ENCODE data around the gene AGPAT3. TPM values are rescaled to one million over a fixed set of nuclear protein-coding genes. Genes with fewer than 3 reads are reported as not detected.

AGPAT3 gene
- total RNA-seq, 2 experiments from 2014 or later = 94.3 to 101 TPM

DNA sequence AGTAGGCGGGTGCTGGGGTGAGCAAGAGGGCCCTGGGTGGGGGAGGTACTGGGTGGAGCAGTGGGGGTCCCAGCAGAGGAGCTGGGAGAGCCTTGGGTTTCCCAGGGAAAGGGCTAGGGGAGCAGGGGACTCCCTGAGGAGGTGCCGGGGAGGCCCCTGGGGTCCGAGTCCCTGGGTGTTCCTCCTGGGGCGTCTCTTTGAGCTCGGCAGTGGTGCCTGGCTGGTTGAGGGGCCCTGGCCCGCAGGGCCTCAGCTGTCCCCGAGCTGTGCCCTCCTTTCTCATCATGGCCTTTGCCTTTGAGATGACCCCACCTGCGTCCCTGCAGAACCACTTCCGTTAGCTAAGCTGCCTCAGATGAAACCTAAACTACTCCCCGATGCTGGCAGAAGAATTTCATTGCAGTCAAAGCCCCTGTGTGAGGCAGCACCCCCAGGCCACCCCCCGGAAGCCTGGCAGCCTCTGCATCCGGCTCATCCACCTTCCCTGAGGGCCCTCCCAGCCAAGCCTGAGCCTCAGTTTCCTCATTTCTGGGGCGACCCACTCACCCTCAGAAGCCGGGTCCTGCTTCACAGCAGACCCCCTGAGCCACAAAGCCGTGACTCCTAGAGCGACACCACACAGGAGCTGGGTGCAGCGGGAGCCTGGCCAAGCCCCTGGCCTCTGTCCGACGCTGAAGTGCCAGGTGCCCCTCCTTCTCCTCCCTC is 103.5 kb downstream of the AGPAT3 start:
- no peak for DNase-seq
- ATAC-seq = no peak
- Mint-ChIP-seq H3K4me1 (no peaks in the 10 kb centered on the region), H3K36me3 (peaks cover 4% of the 10 kb centered on the region), H3K9me3 (ENCODE audit: low read depth) (no peaks in the 10 kb centered on the region), H3K27ac (no peak overlapping the region), H3K27me3 (no peaks in the 10 kb centered on the region), H3K4me3 (no peak overlapping the region)
- CTCF ChIA-PET = no interaction called here

GRCh38 chr21:43969115-43969444 is 104.1 kb downstream of the AGPAT3 start:
- Mint-ChIP-seq H3K9me3 (ENCODE audit: low read depth) (no peaks in the 10 kb centered on the region), H3K4me3 (no peak overlapping the region), H3K4me1 (no peaks in the 10 kb centered on the region), H3K27me3 (no peaks in the 10 kb centered on the region), H3K36me3 (peaks cover 5% of the 10 kb centered on the region), H3K27ac (no peak overlapping the region)
- CTCF ChIA-PET = no interaction called here
- DNase-seq (no peak), ATAC-seq (no peak)

- peaks cover 7% of the 10 kb centered on the region for H3K36me3 Mint-ChIP-seq
- no peak overlapping the region for H3K27ac Mint-ChIP-seq
- H3K27me3 Mint-ChIP-seq = no peaks in the 10 kb centered on the region
- peaks cover 12% of the 10 kb centered on the region for H3K4me1 Mint-ChIP-seq
- no peaks in the 10 kb centered on the region for H3K9me3 Mint-ChIP-seq (ENCODE audit: low read depth)
- H3K4me3 Mint-ChIP-seq = no peak overlapping the region
- ATAC-seq (no peak), DNase-seq (no peak)
- CTCF ChIA-PET = no interaction called here
These were observed 105.5 kb downstream of the AGPAT3 start for GRCh38 chr21:43970551-43970950.

DNA sequence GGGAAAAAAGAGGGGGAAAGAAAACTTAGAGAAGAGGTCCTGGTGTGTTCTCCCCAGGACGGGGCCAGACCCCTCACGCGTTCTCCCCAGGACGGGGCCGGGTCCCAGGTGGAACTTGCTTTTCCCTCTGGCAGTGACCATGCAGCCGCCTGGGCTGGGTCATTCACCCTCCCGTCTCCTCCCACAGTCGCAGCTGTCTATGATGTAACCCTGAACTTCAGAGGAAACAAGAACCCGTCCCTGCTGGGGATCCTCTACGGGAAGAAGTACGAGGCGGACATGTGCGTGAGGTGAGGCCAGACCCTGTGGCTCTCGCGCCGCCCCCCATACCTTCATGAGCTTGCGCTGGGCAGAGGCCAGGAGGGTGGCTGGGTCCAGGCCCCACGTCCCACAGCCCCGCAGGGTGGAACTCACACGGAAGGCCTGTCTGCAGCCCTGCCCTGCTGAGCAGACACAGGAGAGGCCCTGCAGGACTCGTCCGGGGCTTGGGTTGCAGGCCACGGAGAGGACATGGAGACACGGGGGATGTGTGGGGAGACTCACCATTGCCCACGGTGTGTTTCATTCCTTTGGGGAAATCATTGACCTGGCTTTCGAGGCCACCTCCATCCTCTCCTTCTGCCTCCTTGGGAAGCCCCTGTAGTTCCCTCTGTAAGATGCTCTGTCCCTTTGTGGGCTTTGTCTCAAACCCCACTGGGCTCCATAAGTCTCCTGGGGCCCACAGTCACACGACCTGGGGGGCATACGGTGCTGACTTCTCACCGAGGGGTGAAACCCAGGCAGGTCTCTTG is 106.4 kb downstream of the AGPAT3 start:
- Mint-ChIP-seq H3K4me1 (peaks cover 13% of the 10 kb centered on the region), H3K9me3 (ENCODE audit: low read depth) (no peaks in the 10 kb centered on the region), H3K27ac (no peak overlapping the region), H3K27me3 (no peaks in the 10 kb centered on the region), H3K36me3 (peaks cover 7% of the 10 kb centered on the region), H3K4me3 (no peak overlapping the region)
- no peak for ATAC-seq
- DNase-seq = no peak
- CTCF ChIA-PET = no interaction called here

GRCh38 chr21:43971992-43972255 is 106.9 kb downstream of the AGPAT3 start:
- peaks cover 13% of the 10 kb centered on the region for H3K4me1 Mint-ChIP-seq
- CTCF ChIA-PET = no interaction called here
- no peaks in the 10 kb centered on the region for H3K27me3 Mint-ChIP-seq
- peaks cover 7% of the 10 kb centered on the region for H3K36me3 Mint-ChIP-seq
- ATAC-seq = no peak
- no peaks in the 10 kb centered on the region for H3K9me3 Mint-ChIP-seq (ENCODE audit: low read depth)
- no peak overlapping the region for H3K27ac Mint-ChIP-seq
- DNase-seq = no peak
- H3K4me3 Mint-ChIP-seq = no peak overlapping the region

GRCh38 chr21:43972850-43973633 is 108.0 kb downstream of the AGPAT3 start:
- ATAC-seq (no peak), DNase-seq (no peak)
- Mint-ChIP-seq H3K36me3 (peaks cover 5% of the 10 kb centered on the region), H3K27ac (no peak overlapping the region), H3K9me3 (ENCODE audit: low read depth) (no peaks in the 10 kb centered on the region), H3K4me1 (peaks cover 15% of the 10 kb centered on the region), H3K4me3 (no peak overlapping the region), H3K27me3 (no peaks in the 10 kb centered on the region)
- CTCF ChIA-PET = interaction anchor here (1.3 kb wide), 1 partner anchor 162 kb away, joined by 7 read pairs; no protein-coding TSS in a partner anchor

DNA sequence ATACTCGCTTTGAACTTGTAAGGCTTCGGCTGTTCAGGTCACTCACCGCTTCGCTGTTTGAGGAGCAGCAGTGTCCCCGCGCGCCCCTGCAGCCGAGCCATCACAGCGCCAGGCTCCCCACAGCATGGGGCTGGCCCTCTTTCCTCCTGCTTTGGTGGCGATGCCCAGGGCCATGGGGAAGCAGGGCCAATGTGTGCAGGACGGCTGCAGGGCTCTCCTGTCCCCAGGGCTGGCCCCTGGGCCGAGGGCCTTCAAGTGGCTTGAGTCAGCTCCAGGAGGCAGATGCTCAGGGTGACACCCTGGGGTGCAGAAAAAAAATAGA is 108.6 kb downstream of the AGPAT3 start:
- H3K27ac Mint-ChIP-seq = no peak overlapping the region
- no peaks in the 10 kb centered on the region for H3K27me3 Mint-ChIP-seq
- ATAC-seq = no peak
- DNase-seq = no peak
- no peaks in the 10 kb centered on the region for H3K9me3 Mint-ChIP-seq (ENCODE audit: low read depth)
- CTCF ChIA-PET = interaction anchor here (1.3 kb wide), 1 partner anchor 163 kb away, joined by 7 read pairs; no protein-coding TSS in a partner anchor
- no peak overlapping the region for H3K4me3 Mint-ChIP-seq
- H3K4me1 Mint-ChIP-seq = peaks cover 15% of the 10 kb centered on the region
- peaks cover 7% of the 10 kb centered on the region for H3K36me3 Mint-ChIP-seq

GRCh38 chr21:43974791-43975468 is 109.9 kb downstream of the AGPAT3 start:
- peaks cover 7% of the 10 kb centered on the region for H3K36me3 Mint-ChIP-seq
- no peak overlapping the region for H3K4me3 Mint-ChIP-seq
- no peaks in the 10 kb centered on the region for H3K27me3 Mint-ChIP-seq
- H3K4me1 Mint-ChIP-seq = peaks cover 15% of the 10 kb centered on the region
- ATAC-seq (peak; percentile 20), DNase-seq (no peak)
- H3K9me3 Mint-ChIP-seq (ENCODE audit: low read depth) = no peaks in the 10 kb centered on the region
- CTCF ChIA-PET = interaction anchor here (0.6 to 2.0 kb wide), 22 partner anchors 10 to 185 kb away, joined by 3 to 8 read pairs (median 4); partner anchors contain the start of gene RRP1
- H3K27ac Mint-ChIP-seq = no peak overlapping the region

DNA sequence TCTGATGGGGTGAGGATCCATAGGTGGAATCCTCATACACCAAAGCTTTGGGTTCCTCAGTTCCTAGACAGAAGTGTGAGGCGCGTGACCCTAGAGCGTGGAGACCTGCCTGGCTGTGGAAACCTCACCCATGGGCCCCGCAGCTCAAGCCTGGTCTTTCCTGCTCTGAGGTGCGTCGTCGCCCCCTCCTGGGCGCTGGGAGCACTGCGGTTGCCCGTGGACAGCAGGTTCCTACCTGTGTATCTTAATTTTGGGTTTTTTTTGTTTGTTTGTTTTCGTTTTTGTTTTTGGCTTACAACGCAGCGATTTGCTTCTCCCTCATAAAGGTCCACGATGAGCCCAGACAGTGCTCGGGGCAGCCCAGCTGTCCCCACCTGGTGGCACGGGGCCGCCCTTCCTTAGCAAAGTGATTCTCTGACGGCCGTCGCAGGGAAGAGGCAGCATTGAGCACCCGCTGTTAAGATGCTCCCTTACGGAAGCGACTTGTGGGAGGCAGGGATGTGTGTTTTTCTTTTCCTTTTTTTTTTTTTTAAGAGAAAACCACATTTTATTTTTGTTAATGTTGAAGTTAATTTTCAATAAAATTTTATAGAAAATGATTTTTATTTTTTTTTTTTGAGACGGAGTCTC is 110.6 kb downstream of the AGPAT3 start:
- peaks cover 7% of the 10 kb centered on the region for H3K36me3 Mint-ChIP-seq

GRCh38 chr21:43976661-43977060 is 111.6 kb downstream of the AGPAT3 start:
- Mint-ChIP-seq H3K4me1 (peaks cover 15% of the 10 kb centered on the region), H3K27me3 (no peaks in the 10 kb centered on the region), H3K4me3 (no peak overlapping the region), H3K36me3 (peaks cover 7% of the 10 kb centered on the region), H3K9me3 (ENCODE audit: low read depth) (no peaks in the 10 kb centered on the region), H3K27ac (no peak overlapping the region)
- ATAC-seq (no peak), DNase-seq (no peak)
- CTCF ChIA-PET = interaction anchor here (1.3 to 2.0 kb wide), 8 partner anchors 21 to 187 kb away, joined by 3 to 8 read pairs (median 4); partner anchors contain the start of gene RRP1

More for the DNA sequence above, 110.6 kb downstream of the AGPAT3 start:
- CTCF ChIA-PET = interaction anchor here (0.6 to 2.0 kb wide), 24 partner anchors 9 to 186 kb away, joined by 3 to 8 read pairs (median 4); partner anchors contain the start of gene RRP1
- H3K4me3 Mint-ChIP-seq = no peak overlapping the region
- ATAC-seq = peak; percentile 85
- no peaks in the 10 kb centered on the region for H3K27me3 Mint-ChIP-seq
- peaks cover 15% of the 10 kb centered on the region for H3K4me1 Mint-ChIP-seq
- H3K9me3 Mint-ChIP-seq (ENCODE audit: low read depth) = no peaks in the 10 kb centered on the region
- H3K27ac Mint-ChIP-seq = no peak overlapping the region
- DNase-seq = peak; percentile 86

- CTCF ChIA-PET = no interaction called here
- H3K27ac Mint-ChIP-seq = no peak overlapping the region
These were observed 113.0 kb downstream of the AGPAT3 start for GRCh38 chr21:43978060-43978459.

DNA sequence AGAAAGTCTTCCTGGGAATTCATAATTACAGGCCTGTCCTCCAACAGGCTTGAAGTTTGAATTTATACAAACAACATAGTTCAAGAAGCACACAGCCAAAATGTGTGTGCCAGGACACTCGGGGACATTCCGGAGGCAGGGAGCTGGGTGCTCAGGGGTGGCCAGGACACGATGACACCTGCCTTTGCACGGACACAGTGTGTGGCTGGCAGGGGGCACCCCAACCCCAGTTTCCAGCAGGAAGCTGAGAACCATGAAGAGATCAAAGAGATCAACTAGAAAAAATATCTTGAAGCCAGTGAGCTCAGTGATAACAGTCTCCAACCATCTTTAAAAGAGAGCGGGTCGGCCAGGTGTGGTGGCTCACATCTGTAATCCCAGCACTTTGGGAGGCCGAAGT is 114.6 kb downstream of the AGPAT3 start:
- no peaks in the 10 kb centered on the region for H3K27me3 Mint-ChIP-seq
- no peak overlapping the region for H3K4me3 Mint-ChIP-seq
- ATAC-seq = no peak
- peaks cover 5% of the 10 kb centered on the region for H3K36me3 Mint-ChIP-seq
- H3K4me1 Mint-ChIP-seq = peaks cover 12% of the 10 kb centered on the region
- no peak overlapping the region for H3K27ac Mint-ChIP-seq
- no peak for DNase-seq
- CTCF ChIA-PET = interaction anchor here (1.4 to 1.6 kb wide), 2 partner anchors 18 to 169 kb away, joined by 3 to 6 read pairs; no protein-coding TSS in a partner anchor
- no peaks in the 10 kb centered on the region for H3K9me3 Mint-ChIP-seq (ENCODE audit: low read depth)

More at GRCh38 chr21:43978060-43978459, 113.0 kb downstream of the AGPAT3 start:
- Mint-ChIP-seq H3K36me3 (peaks cover 7% of the 10 kb centered on the region), H3K9me3 (ENCODE audit: low read depth) (no peaks in the 10 kb centered on the region), H3K4me1 (peaks cover 17% of the 10 kb centered on the region), H3K4me3 (no peak overlapping the region), H3K27me3 (no peaks in the 10 kb centered on the region)
- DNase-seq = no peak
- no peak for ATAC-seq

All from activated CD8-positive, alpha-beta memory T cell treated with anti-CD3 and anti-CD28 coated beads, Interleukin-2, amount 10 ng/mL, durations not matched to agents 7 days and 5 days (primary cell).